Mesendoderm (in vitro differentiated cells): Measurements from ENCODE around the gene RBCK1.

ENCODE experiments used
- DNase-seq: peaks from one replicate; pipeline ENCODE4 v3.0.0; 2013
- H2AK5ac ChIP-seq: 2 replicates; pipeline ENCODE4 v1.6.1; 2013; ENCODE audit warnings: low read length, inconsistent platforms
- H2BK120ac ChIP-seq: 2 replicates; pipeline ENCODE4 v1.6.1; 2013; ENCODE audit warnings: low read depth, mild to moderate bottlenecking, low read length, moderate library complexity, mixed read lengths
- H2BK15ac ChIP-seq: replicated peaks from 2 replicates; pipeline ENCODE4 v1.6.1; 2013; ENCODE audit warnings: low read depth, mild to moderate bottlenecking, moderate library complexity
- H2BK5ac ChIP-seq: 2 replicates; pipeline ENCODE4 v1.6.1; 2013; ENCODE audit warnings: low read length, inconsistent platforms
- H3K18ac ChIP-seq: 2 replicates; pipeline ENCODE4 v1.6.1; 2013; ENCODE audit warnings: mild to moderate bottlenecking, low read length, mixed read lengths
- H3K23ac ChIP-seq: one replicate; pipeline ENCODE4 v1.6.1; 2013; ENCODE audit warnings: low read length
- H3K27ac ChIP-seq: 2 replicates; pipeline ENCODE4 v1.5.1; 2013; ENCODE audit warnings: low read depth, mild to moderate bottlenecking, inconsistent platforms, low read length, moderate library complexity
- H3K27me3 ChIP-seq: 2 replicates; pipeline ENCODE4 v1.6.1; 2013; ENCODE audit warnings: low read length, control low read depth, mild to moderate bottlenecking, inconsistent platforms; ENCODE audit not compliant: insufficient read depth, poor library complexity
- H3K36me3 ChIP-seq: 2 replicates; pipeline ENCODE4 v1.6.1; 2013; ENCODE audit warnings: low read length, inconsistent platforms; ENCODE audit not compliant: control insufficient read depth, insufficient read depth
- H3K4ac ChIP-seq: one replicate; pipeline ENCODE4 v1.6.1; 2013; ENCODE audit warnings: low read depth, mild to moderate bottlenecking, low read length, moderate library complexity
- H3K4me1 ChIP-seq: 2 replicates; pipeline ENCODE4 v1.6.1; 2013; ENCODE audit warnings: low read depth, low read length, inconsistent platforms; ENCODE audit not compliant: control insufficient read depth
- H3K4me2 ChIP-seq: 2 replicates; pipeline ENCODE4 v1.6.1; 2013; ENCODE audit warnings: low read length
- H3K4me3 ChIP-seq: 2 replicates; pipeline ENCODE4 v1.5.1; 2013; ENCODE audit warnings: mild to moderate bottlenecking, low read length
- H3K56ac ChIP-seq: one replicate; pipeline ENCODE4 v1.6.1; 2013; ENCODE audit warnings: low read length
- H3K79me1 ChIP-seq: 2 replicates; pipeline ENCODE4 v1.6.1; 2013; ENCODE audit warnings: low read length, inconsistent platforms
- H3K79me2 ChIP-seq: 2 replicates; pipeline ENCODE4 v1.6.1; 2013; ENCODE audit warnings: mild to moderate bottlenecking, low read length; ENCODE audit not compliant: control insufficient read depth, insufficient read depth
- H3K9ac ChIP-seq: 2 replicates; pipeline ENCODE4 v1.6.1; 2013; ENCODE audit warnings: low read length, inconsistent platforms
- H4K5ac ChIP-seq: one replicate; pipeline ENCODE4 v1.6.1; 2013; ENCODE audit warnings: low read length
- H4K8ac ChIP-seq: one replicate; pipeline ENCODE4 v1.6.1; 2013; ENCODE audit warnings: low read depth, mild to moderate bottlenecking, control low read depth, low read length, moderate library complexity
- WGBS: extraction: QIAGEN DNeasy Blood & Tissue Kit; methylation state at CpG from one replicate; pipeline ENCODE4 v1.1.7; 2013; ENCODE audit warnings: low lambda C conversion rate, missing lambda C conversion rate; ENCODE audit not compliant: insufficient coverage; ENCODE audit errors: extremely low coverage; 5-methylcytosine and 5-hydroxymethylcytosine counted together

Gene RBCK1

DNA sequence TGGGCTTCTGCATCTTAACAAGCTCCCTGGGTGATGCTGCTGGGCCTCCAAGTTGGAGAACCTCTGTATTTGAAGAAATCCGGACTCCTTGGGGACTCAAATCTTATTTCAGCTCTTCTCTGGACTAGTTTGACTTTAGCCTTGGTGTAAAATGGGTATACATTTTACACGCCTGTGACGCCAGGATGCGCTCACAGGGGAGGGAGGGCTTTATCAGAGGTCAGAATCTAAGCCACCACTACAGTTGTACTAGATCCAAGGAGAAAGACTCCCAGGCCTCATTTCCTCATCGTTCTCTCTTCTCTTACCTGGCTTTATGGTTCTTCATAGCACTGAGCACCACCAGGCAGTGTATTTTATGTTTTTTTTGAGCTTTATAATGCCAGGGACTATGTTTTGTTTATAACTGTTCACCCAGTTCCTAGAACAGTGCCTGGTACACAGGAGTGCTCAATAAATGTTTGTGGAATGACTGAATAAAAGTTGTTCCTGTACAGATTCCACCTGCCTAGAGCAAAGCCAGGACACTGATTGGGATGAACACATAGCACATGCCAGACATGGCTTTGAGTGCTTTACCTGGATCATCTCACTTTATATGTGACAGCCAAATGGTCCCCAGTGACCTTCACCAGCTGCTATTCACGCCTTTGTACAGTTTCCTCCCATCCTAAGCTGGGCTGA, 5.1 kb upstream of the RBCK1 start:
- no peaks in the 10 kb centered on the region for H3K79me1 ChIP-seq
- no peaks in the 10 kb centered on the region for H3K4me1 ChIP-seq
- no peak overlapping the region for H4K5ac ChIP-seq
- H3K23ac ChIP-seq, result no peak overlapping the region
- H3K79me2 ChIP-seq, result no peaks in the 10 kb centered on the region
- no peak overlapping the region for H3K4me3 ChIP-seq
- no peak overlapping the region for H2BK15ac ChIP-seq
- no CpG with 5 or more reads among the region's 6 CpGs for WGBS
- H3K27me3 ChIP-seq, result no peaks in the 10 kb centered on the region
- no peak overlapping the region for H3K18ac ChIP-seq
- no peak overlapping the region for H2BK120ac ChIP-seq
- no peak overlapping the region for H3K9ac ChIP-seq
- no peak overlapping the region for H2BK5ac ChIP-seq
- H3K56ac ChIP-seq, result no peak overlapping the region
- no peak overlapping the region for H2AK5ac ChIP-seq
- no peak for DNase-seq
- no peak overlapping the region for H3K4me2 ChIP-seq
- H3K4ac ChIP-seq, result no peak overlapping the region
- H4K8ac ChIP-seq, result no peak overlapping the region
- no peak overlapping the region for H3K27ac ChIP-seq
- H3K36me3 ChIP-seq, result no peaks in the 10 kb centered on the region

DNA sequence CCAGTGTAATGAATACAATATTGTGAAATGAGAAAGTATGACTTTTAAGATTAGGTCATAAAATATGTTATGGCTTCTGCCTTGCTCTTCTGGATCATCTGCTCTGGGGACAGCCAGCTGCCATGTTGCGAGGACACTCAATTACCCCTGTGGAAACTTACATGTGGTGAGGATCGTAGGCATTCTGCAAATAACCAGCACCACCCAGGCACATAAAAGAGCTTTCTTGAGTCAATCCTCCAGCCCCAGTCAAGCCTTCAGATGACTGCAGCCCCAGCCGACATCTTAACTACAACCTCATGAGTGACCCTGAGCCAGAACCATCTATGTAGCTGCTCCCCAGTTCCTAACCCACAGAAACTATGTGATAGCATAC, 4.5 kb upstream of the RBCK1 start:
- Histone ChIP-seq H3K18ac (no peak overlapping the region), H3K36me3 (no peaks in the 10 kb centered on the region), H3K4me1 (no peaks in the 10 kb centered on the region), H3K79me1 (peaks cover 2% of the 10 kb centered on the region), H3K56ac (no peak overlapping the region), H2AK5ac (no peak overlapping the region), H3K4me2 (no peak overlapping the region), H3K4ac (no peak overlapping the region), H3K9ac (no peak overlapping the region), H2BK15ac (no peak overlapping the region), H4K8ac (no peak overlapping the region), H3K23ac (no peak overlapping the region), H2BK5ac (no peak overlapping the region), H4K5ac (no peak overlapping the region), H3K27ac (no peak overlapping the region), H3K4me3 (no peak overlapping the region), H2BK120ac (no peak overlapping the region), H3K79me2 (peaks cover 3% of the 10 kb centered on the region), H3K27me3 (no peaks in the 10 kb centered on the region)
- DNase-seq, result no peak
- WGBS, result no CpG with 5 or more reads among the region's 3 CpGs

DNA sequence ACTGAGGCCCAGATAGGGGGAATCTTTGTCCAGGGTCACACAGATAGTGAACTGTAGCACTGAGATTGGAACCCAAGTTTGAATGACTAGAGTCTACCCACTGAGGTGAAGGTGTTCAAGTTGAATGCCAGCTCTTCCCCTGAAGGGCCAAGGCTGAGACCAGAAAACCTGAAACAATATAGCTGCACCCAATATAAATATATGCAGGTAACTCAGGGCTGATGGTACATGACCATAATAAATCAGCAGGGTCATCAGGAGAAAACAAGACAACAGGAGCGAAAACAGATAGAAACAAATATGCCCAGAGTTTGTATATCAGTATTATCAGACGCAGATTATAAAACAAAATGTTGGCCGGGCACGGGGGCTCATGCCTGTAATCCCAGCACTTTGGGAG, 4.0 kb upstream of the RBCK1 start:
- H4K8ac ChIP-seq, result no peak overlapping the region
- H3K4ac ChIP-seq, result no peak overlapping the region
- no peak overlapping the region for H4K5ac ChIP-seq
- peaks cover 6% of the 10 kb centered on the region for H3K79me1 ChIP-seq
- H3K4me2 ChIP-seq, result no peak overlapping the region
- no CpG with 5 or more reads among the region's 4 CpGs for WGBS
- H3K27ac ChIP-seq, result no peak overlapping the region
- H2BK120ac ChIP-seq, result no peak overlapping the region
- H3K18ac ChIP-seq, result no peak overlapping the region
- H3K27me3 ChIP-seq, result no peaks in the 10 kb centered on the region
- no peak overlapping the region for H2BK5ac ChIP-seq
- H3K36me3 ChIP-seq, result no peaks in the 10 kb centered on the region
- H3K4me1 ChIP-seq, result peaks cover 2% of the 10 kb centered on the region
- no peak for DNase-seq
- no peak overlapping the region for H2BK15ac ChIP-seq
- H3K9ac ChIP-seq, result no peak overlapping the region
- H3K4me3 ChIP-seq, result no peak overlapping the region
- H3K56ac ChIP-seq, result no peak overlapping the region
- H3K79me2 ChIP-seq, result peaks cover 8% of the 10 kb centered on the region
- no peak overlapping the region for H3K23ac ChIP-seq
- no peak overlapping the region for H2AK5ac ChIP-seq

DNA sequence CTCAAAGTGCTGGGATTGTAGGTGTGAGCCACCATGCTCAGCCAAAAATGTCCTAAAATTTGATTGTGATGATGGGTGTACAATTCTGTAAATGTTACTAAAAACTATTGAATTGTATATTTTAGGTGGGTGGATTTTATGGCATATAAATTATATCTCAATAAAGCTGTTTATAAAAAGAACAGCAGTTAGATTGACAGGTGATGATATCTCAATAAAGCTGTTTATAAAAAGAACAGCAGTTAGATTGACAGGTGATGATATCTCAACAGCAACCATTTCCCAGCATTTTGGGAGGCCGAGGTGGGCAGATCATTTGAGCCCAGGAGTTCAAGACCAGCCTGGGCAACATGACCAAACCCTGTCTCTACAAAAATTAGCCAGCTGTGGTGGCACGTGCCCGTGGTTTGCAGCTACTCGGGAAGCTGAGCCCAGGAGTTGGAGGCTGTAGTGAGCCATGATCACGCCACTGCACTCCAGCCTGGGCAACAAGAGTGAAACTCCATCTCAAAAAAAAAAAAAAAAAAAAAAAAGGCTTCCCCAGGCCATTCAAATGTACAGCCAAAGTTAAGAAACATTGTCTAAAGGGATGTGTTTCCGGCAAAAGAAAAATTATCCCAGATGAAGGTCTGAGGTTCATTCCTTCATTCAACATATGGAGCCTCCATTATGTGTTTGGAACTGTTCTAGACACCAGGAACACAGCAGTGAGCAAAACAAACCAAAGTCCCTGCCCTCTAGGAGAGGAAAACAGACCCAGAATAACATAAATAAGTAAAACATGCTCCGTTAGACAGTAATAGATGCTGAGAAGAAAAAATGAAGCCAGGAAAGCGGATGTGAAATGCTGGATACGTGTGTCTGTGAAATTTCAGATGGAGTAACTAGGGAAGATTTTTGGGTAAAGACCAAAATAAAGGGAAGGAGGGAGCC, 1.6 kb upstream of the RBCK1 start:
- Histone ChIP-seq H3K4me2 (peak overlapping the region; percentile 78), H3K4me1 (peaks cover 3% of the 10 kb centered on the region), H3K9ac (no peak overlapping the region), H3K79me2 (peaks cover 9% of the 10 kb centered on the region), H4K8ac (no peak overlapping the region), H2BK120ac (no peak overlapping the region), H2BK15ac (no peak overlapping the region), H3K4ac (no peak overlapping the region), H3K23ac (no peak overlapping the region), H3K79me1 (peaks cover 17% of the 10 kb centered on the region), H4K5ac (no peak overlapping the region), H3K56ac (peak overlapping the region; percentile 85), H2AK5ac (no peak overlapping the region), H3K27me3 (no peaks in the 10 kb centered on the region), H2BK5ac (no peak overlapping the region), H3K4me3 (no peak overlapping the region), H3K18ac (no peak overlapping the region), H3K27ac (no peak overlapping the region), H3K36me3 (peaks cover 1% of the 10 kb centered on the region)
- WGBS, result no CpG with 5 or more reads among the region's 9 CpGs
- no peak for DNase-seq

DNA sequence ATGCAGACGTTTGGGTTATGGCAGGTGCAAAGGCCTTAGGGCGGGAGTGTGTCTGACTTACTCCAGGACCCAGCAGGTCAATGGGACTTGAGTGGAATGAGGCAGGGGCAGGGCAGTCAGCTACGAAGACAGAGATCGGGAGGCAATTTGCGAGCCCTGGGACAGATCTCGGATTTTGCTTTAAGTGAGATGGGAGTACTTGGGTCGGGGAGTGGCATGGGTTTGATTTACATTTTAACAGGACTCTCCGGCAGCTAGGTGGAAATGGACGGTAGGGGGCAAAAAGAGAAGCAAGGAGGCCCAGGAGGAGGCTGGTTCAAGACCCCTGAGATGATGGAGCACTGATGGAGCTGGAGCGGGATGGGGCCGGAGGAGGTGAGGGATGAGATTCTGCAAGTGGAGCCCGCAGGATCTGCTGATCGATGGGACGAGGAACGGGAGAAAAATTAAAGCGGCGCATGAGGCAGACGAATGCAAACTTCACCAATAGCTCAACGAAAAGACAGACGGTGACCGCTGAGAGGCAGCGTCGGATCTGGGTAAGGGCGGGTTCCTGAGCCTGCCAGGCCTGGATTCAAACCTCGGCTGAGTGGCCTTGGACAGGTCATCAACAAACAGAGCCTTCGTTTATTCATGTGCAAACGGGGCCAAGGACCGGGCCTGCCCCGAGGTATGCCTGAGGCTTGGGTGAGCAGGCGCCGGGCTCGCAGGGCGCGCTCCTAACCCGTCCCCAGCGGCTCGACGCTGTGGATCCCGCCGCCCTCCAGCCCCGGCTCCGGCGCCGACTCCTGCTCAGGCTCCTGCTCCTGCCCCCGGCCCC, 756 bp upstream of the RBCK1 start:
- DNase-seq, result peak; percentile 92
- peaks cover 3% of the 10 kb centered on the region for H3K4me1 ChIP-seq
- H2AK5ac ChIP-seq, result no peak overlapping the region
- H3K4me3 ChIP-seq, result peak overlapping the region; percentile 41
- H3K9ac ChIP-seq, result peak overlapping the region; percentile 70
- H3K56ac ChIP-seq, result peak overlapping the region; percentile 85
- no CpG with 5 or more reads among the region's 45 CpGs for WGBS
- no peaks in the 10 kb centered on the region for H3K27me3 ChIP-seq
- no peak overlapping the region for H2BK5ac ChIP-seq
- no peak overlapping the region for H2BK120ac ChIP-seq
- no peak overlapping the region for H4K8ac ChIP-seq
- H3K27ac ChIP-seq, result no peak overlapping the region
- H2BK15ac ChIP-seq, result no peak overlapping the region
- peaks cover 9% of the 10 kb centered on the region for H3K79me2 ChIP-seq
- H3K23ac ChIP-seq, result no peak overlapping the region
- H4K5ac ChIP-seq, result no peak overlapping the region
- H3K4ac ChIP-seq, result no peak overlapping the region
- no peak overlapping the region for H3K18ac ChIP-seq
- peak overlapping the region; percentile 78 for H3K4me2 ChIP-seq
- H3K79me1 ChIP-seq, result peaks cover 17% of the 10 kb centered on the region
- H3K36me3 ChIP-seq, result peaks cover 1% of the 10 kb centered on the region
